Stimulated activated CD4-positive, alpha-beta T cell treated with anti-CD3 and anti-CD28 coated beads, Interleukin-15, amount 100 ng/mL, for 24 hours (primary cell): ENCODE data around the gene BOLA2B.
"Not testable (repeated sequence)": the region's sequence is repeated elsewhere in the genome, so short reads cannot be mapped to it uniquely, and the experiment has no call there.

Experiments used
- DNase-seq: peaks from one replicate; pipeline ENCODE4 v3.0.0-alpha.2; 2020

BOLA2B gene

DNA sequence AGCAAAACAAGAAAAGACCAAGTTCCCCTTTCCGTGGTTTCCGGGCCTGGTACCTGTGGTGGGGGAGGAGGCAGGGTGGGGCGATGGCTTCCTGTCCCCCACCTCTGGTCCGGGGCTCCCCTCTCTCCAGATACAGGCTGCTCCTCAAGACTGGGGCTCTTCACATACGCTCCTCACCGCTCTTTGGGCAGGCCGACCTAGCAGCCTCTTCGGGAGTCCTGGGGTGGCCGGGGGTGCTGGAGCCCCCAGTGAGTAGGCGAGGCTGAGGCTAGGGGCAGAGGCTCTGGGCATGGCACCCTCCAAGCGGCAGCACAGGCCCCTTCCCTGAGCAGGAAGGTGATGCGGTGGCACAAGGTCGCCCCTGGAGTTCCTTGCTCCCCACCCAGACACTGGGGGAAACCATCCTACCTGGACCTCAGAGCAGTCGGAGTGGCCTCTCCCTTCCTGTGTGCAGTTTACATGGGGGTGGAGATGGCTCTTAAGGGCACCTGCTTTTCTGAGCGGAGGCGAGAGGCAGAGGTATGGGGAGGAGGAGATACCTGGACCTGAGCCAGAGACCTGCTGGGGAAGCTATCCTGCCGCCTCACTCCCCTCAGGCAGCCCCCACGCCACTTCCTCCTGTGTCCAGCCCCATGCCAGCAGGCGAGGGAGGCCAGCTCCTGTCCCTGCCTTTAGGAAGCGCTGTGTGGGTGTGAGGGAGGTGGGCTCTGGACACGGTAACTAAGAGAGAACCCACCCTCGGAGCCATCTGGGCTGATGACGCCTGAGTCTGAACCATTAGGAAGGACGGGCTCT lies 9.2 kb downstream of the BOLA2B start:
- DNase-seq: peak; percentile 79

DNA sequence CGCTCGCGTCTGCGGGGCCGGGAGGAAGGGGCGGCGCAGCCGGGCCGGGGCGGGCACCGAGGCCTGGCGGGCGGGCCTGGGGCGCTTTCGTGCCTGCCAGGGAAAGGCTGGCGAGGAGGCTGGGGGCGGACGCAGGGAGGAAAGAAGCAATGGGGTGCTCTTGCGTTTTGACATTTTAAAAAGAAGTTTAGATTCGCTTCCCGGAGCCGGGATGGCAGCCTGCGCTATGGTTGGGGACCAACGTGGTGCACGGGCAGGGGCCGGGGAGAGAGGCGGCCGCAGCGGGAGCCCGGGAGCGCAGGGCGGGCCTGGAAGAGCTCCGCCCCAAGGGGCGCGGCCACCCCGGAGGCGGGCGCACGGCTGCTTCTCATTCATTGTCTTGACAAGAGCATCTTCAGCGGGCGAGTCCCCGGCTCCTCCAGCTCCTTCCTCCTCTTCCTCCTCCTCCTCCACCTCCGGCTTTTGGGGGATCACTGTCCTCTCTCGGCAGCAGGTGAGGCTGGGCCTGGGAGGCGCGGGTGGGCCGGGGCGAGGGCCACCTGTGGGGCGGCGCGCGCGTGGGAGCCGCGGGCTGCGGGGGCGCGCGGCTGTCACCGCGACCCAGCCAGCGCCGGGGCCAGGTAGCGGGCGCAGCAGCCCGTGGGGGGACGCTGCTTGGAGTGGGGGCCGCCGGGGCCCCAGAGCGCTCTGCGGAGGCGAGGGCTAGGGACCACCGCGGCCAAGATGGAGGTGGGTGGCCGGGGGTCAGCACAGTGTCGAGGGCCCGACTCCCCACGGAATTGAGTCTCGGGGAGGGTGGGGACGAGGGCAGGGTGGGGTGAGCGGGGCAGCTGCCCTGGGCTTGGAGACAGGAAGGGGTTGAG lies 10.0 kb downstream of the BOLA2B start, which contains the start of gene CORO1A:
Gene CORO1A (plus strand): TSS at position 370 of the 863 bp plus-strand sequence. CDS start 1,608 bp downstream, outside the sequence.
- DNase-seq: peak; percentile 92

DNA sequence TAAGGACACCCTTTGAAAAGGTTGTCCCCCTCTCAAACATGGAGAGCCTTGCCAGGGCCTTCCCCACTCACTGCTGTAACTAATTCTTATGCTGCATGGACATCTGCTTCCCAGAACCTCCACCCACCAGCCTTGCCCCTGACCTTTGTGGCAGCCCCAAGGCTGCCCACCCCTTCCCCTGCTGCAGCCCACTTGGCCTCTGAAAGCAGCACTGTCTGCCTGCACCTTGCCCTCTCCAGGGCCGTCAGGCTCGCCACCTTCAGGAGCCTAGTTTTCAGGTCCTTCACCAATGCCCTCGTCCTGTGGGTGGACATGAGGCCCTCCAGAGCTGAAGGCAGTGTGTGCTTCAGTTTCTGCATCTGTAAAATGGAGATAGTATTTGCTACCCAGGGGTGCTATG lies 12.7 kb downstream of the BOLA2B start:
- no peak for DNase-seq

DNA sequence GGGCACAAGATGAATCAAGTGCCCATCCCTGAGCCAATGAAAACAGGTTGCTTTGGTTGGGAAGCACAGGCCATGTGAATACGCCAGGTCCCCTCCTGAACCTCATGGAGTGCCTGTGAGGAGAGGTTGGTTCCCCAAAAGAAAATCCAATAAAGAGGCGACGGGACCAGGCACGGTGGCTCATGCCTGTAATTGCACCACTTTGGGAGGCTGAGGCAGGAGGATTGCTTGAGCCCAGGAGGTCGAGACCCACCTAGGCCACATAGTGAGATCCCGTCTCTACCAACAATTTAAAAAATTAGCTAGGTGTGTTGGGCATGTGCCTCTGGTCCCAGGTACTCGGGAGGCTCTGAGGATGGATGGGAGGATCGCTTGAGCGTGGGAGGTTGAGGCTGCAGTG lies 13.5 kb downstream of the BOLA2B start:
- no peak for DNase-seq

DNA sequence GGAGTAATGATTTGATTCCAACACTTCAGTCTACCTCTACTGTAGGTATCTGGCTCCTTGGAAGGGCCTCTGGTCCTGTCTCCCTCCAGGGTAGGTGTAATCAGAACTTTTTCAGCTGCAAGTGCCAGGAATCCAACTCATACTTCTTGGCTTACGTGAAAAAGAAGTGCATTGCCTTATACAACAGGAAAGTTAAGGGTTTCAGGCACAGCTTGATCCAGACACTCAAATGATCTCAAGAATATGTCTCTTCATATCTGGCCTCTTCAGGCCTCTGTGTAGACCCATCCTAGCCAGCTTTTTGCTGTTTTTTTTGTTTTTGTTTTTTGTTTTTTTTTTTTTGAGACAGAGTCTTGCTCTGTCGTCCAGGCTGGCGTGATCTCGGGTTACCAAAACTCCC lies 14.3 kb downstream of the BOLA2B start:
- DNase-seq: no peak

DNA sequence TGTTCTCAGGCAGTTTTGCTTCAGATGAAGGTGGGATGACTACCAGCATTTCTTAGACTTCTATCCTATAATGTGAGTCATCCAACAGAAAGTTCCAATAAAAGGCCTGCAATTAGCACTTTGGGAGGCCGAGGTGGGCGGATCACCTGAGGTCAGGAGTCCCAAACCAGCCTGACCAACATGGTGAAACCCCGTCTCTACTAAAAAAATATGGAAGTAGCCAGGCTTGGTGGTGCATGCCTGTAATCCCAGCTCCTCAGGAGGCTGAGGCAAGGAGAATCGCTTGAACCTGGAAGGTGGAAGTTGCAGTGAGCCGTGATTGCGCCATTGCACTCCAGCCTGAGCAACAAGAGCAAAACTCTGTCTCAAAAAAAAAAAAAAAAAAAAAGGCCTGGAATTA lies 16.6 kb downstream of the BOLA2B start:
- DNase-seq: not testable (repeated sequence)

DNA sequence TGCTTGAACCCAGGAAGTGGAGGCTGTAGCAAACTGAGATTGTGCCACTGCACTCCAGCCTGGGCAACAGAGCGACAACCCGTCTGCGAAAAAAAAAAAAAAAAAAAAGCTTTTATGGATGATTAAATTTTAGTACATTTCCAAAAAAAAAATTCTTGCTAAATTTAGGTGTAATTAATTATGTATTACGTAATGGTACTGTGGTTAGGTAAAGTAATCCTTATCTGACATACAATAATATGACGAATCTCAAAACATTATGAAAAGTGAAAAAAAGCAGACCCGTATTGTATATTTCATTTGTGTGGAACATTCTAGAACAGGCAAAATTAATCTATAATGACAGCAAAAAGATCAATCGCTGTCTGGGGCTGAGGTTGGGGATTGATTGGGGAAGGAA lies 20.4 kb downstream of the BOLA2B start:
- DNase-seq: no peak

DNA sequence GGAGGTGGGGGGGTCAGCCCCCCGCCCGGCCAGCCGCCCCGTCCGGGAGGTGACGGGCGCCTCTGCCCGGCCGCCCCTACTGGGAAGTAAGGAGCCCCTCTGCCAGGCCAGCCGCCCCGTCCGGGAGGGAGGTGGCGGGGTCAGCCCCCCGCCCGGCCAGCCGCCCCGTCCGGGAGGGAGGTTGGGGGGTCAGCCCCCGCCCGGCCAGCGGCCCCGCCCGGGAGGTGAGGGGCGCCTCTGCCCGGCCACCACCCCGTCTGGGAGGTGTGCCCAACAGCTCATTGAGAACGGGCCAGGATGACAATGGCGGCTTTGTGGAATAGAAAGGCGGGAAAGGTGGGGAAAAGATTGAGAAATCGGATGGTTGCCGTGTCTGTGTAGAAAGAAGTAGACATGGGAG lies 23.3 kb downstream of the BOLA2B start:
- DNase-seq: not testable (repeated sequence)

DNA sequence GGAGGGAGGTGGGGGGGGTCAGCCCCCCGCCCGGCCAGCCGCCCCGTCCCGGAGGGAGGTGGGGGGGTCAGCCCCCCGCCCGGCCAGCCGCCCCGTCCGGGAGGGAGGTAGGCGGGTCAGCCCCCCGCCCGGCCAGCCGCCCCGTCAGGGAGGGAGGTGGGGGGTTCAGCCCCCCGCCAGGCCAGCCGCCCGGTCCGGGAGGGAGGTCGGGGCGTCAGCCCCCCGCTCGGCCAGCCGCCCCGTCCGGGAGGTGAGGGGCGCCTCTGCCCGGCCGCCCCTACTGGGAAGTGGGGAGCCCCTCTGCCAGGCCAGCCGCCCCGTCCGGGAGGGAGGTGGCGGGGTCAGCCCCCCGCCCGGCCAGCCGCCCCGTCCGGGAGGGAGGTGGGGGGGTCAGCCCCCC lies 24.1 kb downstream of the BOLA2B start:
- not testable (repeated sequence) for DNase-seq

DNA sequence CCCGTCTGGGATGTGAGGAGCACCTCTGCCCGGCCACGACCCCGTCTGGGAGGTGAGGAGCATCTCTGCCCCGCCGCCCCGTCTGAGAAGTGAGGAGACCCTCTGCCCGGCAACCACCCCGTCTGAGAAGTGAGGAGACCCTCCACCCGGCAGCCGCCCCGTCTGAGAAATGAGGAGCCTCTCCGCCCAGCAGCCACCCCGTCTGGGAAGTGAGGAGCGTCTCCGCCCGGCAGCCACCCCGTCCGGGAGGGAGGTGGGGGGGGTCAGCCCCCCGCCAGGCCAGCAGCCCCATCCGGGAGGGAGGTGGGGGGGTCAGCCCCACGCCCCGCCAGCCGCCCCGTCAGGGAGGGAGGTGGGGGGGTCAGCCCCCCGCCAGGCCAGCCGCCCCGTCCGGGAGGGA lies 24.7 kb downstream of the BOLA2B start:
- not testable (repeated sequence) for DNase-seq

DNA sequence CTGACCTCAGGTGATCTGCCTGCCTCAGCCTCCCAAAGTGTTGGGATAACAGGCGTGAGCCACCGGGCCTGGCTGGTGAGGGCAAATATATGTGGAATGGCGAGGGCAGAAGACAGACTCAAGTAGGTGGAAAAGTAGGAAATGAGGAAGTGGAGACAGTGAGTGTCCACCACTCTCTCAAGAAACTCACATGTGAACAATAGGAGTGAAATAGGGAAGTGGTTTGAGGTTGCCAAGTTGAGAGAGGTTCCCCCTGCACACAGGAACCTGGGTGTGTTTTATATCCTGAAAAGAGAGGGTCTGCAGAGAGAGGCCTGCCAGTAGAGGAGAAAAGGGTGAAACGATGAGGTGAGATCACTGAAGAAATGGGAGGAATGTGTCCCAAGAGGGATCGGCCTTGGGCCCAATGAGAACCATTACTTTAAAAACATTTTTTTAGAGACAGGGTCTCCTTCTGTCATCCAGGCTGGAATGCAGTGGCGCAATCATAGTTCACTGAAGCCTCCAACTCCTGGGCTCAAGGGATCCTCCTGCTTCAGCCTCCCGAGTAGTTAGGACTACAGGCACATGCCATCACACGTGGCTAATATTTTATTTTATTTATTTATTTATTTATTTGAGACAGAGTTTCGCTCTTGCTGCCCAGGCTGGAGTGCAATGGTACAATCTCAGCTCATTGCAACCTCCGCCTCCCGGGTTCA lies 27.1 kb downstream of the BOLA2B start:
- no peak for DNase-seq

DNA sequence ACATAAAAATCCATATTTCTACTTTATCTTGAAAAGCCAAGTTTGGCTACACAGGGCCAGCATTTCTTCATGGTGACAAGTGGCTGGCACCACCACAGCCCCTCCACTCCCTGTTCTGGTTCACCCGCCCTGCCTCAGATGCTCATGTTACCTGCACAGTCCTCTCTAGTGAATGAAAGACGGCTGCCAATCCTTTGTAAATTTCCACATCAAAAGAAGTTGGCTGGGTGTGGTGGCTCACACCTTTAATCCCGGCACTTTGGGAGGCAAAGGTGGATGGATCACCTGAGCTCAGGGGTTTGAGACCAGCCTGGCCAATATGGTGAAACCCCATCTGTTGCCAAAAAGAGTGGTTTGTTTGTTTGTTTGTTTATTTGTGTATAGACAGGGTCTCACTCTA lies 29.9 kb downstream of the BOLA2B start:
- DNase-seq: no peak

DNA sequence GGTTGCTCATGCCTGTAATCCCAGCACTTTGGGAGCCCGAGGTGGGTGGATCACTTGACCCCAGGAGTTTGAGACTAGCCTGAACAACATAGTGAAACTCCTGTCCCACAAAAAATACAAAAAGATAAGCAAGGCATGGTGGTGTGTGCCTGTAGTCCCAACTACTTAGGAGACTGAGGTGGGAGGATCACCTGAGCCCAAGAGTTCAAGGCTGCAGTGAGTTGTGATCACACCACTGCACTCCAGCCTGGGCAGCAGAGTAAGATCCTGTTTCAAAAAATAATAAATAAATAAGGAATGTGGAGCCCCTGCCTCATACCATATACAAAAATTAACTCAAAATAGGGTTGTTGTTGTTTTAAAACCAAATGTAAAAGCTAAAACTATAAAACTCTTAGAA lies 36.3 kb downstream of the BOLA2B start:
- no peak for DNase-seq

DNA sequence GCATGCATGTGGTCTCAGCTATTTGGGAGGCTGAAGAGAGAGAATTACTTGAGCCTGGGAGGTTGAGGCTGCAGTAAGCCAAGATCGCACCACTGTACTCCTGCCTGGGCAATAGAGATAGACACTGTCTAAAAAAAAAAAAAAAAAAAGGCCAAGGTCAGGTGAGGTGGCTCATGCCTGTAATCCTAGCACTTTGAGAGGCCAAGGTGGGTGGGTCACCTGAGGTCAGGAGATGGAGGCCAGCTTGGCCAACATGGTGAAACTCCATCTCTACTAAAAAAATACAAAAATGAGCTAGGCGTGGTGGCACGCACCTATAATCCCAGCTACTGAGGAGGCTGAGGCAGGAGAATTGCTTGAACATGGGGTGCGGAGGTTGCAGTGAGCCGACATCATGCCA lies 38.3 kb downstream of the BOLA2B start:
- DNase-seq: no peak

DNA sequence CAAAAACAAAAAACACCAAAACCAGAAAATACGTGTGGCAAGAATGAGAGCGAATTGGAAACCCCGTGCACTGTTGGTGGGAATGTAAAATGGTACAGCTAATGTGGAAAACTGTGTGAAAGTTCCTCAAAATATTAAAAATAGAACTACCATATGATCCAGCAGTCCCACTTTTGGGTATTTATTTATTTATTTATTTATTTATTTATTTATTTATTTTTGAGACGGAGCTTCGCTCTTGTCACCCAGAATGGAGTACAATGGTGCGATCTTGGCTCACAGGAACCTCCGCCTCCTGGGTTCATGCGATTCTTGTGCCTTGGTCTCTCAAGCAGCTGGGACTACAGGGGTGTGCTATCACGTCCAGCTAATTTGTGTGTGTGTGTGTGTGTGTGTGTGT lies 40.9 kb downstream of the BOLA2B start:
- DNase-seq: no peak

DNA sequence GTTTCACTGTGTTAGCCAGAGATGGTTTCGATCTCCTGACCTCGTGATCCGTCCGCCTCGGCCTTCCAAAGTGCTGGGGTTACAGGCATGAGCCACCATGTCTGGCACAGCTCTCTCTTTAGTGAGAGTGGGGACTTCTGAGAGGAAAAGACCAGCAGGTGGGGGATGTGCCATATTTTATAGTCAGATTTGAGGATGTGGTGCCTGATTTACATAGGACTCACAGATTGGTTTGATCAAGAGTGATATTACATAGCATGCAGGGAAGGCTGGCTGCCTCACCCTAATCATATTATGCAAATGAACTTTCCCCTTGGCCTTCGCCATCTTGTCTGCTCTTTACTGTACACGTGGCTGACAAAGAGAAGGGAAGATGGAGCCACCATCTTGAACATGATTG lies 42.4 kb downstream of the BOLA2B start:
- DNase-seq: no peak

DNA sequence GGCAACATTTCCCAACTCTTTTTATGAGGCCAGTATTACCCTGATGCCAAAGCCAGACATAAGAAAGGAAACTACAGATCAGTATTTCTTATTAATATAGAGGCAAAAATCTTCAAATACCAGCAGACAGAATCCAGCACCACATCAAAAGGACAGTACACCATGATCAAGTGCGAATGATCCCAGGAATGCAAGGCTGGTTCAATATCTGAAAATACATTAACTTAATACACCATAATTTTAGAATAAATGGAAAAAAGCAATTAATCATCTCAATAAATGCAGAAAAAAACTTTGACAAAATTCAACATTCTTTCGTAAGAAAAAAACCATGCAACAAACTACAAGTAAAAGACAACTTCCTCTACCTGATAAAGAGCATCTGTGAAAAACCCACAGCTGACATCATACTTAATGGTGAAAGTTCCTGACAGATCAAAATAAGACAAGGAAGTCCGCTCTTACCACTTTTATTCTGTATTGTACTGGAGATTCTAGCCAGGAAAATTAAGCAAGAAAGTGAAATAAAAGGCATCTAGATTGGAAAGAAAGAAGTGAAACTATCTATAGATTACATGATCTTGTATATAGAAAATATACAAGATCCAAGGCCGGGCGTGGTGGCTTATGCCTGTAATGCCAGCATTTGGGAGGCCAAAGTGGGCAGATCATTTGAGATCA lies 44.1 kb downstream of the BOLA2B start:
- no peak for DNase-seq

DNA sequence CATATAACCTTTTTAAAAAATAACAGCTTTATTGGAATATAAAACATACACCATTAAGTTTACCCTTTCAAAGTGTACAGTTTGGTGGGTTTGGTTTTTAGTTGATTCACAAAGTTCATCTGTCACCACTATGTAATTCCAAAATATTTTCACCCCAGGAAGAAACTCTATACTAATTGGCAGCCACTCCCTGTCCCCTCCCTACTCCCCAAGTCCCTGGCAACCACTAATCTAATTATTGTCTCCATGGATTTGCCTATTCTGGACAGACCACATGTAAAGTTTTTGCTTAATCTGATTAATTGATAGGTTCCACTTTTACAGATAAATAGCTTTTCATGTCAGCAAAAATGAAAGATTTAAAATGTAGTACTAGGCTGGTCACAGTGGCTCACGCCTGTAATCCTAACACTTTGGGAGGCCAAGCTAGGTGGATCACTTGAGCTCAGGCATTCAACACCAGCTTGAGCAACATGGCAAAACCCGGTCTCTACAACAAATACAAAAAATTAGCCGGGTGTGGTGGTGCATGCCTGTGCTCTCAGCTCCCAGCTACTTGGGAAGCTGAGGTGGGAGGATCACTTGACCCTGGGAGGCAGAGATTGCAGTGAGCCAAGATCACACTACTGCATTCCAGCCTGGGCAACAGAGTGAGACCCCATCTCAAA lies 45.5 kb downstream of the BOLA2B start:
- DNase-seq: no peak

DNA sequence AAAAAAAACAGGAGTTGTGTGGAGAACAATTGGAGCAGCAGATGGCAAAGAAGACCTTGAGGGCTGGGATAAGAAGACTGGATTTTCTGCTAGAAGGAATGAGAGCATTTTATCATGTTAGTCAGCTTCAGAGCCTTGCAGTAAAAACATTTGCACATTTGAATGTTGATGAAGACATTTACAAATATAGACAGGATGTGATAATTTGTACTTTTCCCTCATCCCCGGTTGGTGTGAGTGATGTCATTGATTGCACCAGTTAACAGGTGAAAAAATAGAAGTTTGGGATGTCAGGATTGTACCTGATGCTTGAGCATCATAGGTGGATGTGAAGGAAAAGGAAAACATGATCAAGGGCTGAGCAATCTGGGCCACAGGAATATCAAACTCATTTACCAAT lies 47.8 kb downstream of the BOLA2B start:
- DNase-seq: no peak

DNA sequence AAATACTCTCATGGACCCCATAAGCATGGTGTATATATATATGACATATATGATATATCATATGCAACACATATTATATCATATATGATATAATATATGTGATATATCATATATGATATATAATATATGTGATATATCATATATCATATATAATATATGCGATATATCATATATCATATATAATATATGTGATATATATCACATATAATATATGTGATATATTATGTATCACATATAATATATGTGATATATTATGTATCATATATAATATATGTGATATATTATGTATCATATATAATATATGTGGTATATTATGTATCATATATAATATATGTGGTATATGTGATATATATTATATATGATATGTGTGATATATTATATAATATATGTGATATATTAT lies 48.5 kb downstream of the BOLA2B start:
- DNase-seq: no peak

DNA sequence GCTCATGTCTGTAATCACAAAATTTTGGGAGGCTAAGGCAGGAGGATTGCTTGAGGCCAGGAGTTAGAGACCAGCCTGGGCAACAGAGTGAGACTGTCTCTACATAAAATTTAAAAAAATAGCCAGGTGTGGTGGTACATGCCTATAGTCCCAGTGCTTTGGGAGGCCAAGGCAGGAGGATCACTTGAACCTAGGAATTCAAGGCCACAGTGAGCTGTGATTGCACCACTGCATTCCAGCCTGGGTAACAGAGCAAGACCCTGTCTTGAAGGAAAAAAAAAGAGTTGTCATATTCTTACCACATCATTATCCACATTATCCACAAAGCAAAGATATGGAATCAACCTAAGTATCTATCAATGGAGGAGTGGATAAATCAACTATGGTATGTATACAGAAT lies 49.4 kb downstream of the BOLA2B start:
- no peak for DNase-seq

DNA sequence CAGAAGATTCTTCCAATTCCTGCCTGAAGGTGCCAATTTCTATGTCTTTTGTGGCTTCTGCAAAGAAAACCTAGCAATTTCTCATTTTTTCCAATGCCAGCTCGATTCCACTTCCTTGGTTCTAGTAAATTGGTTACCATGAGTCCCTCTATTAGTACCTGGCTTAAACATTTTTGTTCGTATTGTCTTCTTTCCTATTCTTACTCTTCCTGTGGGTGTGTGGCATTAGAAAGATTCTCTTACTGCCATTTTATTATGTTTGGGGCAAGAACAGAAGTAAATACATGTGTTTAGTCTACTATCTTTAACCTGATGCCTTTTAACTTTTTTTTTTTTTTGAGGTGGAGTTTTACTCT lies 50.1 kb downstream of the BOLA2B start:
- DNase-seq: no peak
